Activated CD8-positive, alpha-beta memory T cell treated with anti-CD3 and anti-CD28 coated beads for 4 hours (primary cell): ENCODE results near the gene DYSF.

Source experiments
- DNase-seq, 2 donors: peaks; one replicate each; pipeline ENCODE4 v3.0.0-alpha.2; 2020; ENCODE audit warnings: low read depth in 2 of 2

Gene DYSF

DNA sequence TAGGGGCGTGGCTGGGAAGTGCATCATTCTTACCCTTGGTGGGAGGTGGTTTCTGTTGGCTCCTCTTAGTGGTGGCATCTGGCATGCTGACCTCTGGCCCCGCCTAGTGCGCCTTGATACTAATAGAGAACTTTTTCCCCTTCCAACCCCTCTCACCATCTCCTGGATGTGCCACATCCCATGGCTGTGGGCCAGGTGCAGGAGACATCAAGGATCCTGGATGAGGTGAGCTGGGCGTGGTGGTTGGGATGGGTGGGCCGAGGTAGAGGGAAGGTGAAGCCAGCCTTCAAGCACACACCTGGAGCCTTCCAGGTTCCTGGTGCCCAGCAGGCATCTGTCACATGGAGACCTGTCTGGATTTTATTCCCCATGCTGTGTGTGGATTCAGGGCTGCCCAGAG is 149.2 kb downstream of the DYSF start:
- DNase-seq, result no peak

DNA sequence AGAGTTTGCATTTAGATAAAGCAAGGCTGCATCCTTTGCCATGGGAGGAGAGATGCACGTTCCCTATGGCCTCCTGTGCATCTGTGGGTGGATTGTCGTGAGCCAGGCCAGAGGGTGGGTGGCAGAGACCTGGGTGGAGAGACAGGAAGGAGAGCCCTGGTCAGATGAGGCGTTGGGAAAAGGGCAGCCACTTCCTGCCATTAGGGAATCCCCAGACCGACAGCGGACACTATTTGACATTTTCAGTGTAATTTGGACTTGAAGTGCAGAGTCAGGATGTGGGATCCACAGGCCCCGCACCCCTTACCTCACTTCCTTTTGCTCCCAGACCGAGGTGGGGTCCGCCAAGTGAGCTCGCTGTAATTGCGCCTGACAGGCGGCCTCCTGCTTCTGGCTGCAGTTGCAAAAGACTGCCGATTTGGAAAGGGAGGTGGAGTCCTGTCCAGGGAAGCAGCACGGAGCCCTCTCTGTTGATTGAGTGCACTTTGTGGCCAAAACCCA is 150.0 kb downstream of the DYSF start:
- DNase-seq, result no peak

DNA sequence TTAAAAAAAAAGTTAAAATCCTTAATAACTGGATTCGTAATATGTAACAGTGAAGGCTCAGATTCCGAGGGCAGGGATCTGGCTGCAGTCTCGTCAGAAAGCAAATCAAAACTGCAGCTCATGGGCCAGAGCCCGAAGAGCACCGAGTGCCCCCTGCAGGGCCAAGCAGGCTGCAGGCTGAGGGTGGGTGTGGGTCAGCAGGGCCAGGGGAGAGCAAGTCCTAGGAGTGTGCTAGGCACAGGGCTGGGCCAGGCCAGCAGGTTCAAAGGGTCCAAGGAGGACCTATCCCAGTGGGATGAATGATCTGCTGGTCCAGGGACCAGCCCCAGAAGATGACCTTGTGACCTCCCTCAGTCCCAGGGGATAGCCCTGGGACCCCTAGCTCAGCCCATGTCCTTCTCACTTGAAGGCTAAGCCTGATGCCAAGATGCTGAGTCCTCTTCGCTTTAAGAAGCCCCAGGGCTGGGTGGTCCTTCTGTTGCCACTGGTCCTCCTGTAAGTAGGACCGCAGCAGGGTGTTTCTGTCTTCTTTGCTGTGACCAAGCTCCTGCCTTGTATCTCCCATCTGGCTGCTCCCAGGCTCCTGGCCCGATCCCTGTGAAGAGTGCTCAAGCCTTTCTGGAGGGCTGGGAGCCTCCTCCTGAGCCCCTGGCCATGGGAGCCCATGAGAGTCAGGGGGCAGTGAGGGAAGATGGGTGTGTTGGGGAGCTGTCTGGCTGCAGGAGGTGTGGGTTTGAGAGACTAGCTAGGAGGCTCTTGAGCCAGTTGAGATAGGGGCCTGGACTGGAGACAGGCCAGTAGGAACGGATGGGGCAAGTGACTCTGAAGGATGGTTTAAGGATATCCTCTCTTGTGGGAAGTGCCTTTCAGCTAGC is 150.7 kb downstream of the DYSF start:
- DNase-seq, result no peak

DNA sequence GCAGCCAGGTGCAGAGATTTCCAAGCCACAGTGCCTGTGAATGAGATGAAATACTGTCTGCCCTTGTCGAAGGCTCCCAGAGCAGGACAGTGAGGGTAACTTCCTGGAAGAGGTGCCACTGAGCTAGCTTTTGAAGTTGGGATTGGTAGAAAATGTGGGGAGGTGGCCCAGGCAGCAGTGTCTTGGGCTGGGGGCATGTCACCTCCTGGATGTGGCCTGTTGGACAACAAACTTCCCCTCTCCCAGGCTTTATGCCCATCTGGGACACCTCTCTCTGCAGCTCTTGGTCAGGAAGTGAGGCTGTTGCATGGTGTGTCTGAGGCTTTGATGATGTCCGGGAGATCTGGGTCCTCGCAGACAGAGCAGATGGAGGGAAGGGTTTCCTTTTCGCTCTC is 151.4 kb downstream of the DYSF start:
- DNase-seq, result no peak

DNA sequence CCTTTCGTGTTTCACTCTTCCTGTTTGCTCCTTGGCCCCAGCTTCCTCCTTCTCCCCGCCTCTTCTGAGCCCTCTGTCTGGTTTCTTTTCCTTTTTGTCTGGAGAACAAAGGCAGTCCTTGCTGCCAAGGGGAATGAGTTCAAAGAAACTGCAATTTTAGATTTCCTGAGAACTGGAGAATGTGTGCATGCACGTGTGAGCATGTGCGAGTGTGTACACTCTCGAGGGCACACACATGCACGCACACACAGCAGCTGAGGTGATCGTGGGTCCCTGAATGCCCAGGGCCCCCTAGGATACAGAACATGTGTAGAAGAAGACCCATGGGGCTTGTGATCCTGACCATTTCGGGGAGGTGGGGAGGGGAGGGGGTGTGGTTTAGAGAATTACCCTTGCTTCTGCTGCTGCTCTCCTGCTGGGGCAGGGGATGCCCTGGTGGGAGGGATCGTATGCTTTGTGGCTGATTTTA is 151.8 kb downstream of the DYSF start:
- no peak for DNase-seq

DNA sequence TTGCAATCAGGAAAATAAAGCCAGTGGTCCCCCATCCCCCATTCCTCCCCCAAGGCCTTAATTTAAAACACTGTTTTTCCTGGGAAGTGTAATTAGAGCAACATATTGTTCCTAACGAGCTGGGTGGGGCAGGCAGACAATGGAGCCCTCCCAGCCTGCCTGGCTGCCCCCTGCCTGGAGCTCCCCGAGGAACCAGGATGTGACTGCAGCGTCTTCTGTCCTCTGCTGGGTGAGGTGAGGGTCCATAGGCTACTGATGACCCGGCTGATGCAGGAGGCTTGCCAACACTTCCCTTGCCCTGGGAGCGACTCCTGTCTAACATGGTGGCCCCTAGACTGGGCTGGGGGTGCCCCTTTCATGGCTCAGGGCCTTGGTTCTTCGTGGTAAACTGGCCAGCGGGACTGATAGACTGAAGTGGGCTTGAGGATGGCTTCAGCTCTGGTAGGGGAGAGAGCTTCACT is 152.4 kb downstream of the DYSF start:
- DNase-seq, result no peak

DNA sequence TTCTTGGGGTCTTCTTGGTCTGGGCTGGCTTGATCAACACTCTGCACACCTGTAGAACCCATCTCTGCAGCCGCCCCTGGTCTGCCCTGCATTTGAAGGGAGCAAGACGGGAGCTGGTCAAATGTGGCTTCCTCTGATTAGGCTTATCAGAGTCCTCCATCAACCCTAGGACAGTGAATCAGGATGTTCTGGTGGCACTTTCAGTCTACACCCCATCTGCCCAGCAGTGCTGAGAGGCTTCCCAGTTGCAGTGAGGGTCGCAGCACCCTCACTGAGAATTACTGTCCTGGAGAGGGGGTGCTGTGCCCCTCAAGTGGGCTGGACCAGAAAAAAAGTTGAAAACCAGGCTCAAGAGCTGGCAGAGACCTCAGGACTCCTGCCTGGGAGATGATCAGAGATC is 152.9 kb downstream of the DYSF start:
- no peak for DNase-seq

DNA sequence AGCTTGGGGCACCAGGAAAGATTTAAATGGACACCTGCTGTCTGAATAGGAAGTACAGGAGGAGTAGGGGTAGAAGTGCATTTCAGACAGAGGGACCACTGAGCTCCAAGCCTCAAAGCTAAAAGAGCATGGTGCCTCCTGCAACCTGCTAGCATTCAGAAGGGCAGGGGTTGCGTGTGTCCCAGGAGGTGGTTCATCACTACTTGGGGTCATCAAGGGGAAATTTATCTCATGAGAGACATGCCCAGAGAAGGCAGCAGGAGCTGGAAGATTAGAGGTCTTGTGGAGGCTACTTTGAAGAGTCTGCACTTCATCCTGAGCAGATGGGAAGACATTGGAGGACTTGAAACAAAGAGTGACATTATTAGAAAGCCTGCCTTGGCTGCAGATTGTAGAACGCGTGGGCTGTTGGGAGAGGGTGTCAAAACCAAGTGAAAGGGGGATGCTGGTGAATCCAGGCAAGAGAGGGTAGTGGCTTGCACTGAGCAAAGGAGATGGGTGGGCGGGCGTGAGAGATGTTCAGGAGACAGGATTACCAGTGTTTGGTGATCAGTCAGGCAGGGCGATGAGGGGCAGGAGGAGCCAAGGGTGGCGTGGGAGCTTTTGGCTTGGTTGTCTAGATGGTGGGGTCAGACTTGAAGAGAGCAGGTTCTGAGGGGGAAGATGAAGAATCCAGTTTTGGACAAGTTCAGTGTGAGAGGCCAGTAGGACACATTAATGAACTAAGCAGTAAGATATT is 154.0 kb downstream of the DYSF start:
- DNase-seq, result no peak

DNA sequence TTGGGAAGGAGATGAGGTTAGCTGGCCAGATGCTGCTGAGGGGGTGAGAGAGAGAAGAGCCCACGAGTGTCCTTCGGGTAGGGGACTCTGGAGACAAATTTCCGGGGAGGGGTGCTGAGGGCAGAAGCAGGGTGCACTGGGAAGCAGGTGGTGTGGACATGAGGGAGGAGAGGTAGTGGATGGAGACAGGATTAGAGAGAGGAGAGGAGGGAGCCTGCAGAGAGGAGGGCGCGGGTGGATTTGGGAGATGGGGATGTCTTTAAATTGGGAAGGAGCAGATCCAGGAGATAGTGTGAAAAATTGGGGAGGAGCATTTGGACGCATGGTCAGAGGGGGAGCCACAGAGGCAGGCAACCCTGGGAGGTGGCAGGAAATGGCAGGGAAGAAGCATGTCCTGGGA is 154.7 kb downstream of the DYSF start:
- DNase-seq, result no peak

DNA sequence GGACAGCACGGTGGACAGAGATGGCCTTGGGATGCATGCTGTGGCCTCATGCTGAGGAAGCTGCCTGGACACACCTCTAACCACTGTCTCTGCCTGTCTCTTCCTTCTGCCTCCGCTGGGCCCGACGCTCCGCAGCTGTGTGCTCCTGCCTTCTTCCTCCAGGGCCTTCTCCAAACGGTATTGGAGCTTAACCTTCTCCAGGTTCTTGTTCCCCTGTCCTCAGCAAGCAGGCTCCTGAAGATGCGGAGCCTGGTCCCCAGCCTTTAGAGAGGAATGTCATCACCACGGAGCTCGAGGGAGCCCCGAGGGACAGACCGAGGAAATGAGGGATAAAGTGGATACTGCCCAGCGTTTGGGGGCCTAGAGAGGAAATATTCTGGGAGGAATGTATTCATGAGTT is 155.1 kb downstream of the DYSF start:
- no peak for DNase-seq

DNA sequence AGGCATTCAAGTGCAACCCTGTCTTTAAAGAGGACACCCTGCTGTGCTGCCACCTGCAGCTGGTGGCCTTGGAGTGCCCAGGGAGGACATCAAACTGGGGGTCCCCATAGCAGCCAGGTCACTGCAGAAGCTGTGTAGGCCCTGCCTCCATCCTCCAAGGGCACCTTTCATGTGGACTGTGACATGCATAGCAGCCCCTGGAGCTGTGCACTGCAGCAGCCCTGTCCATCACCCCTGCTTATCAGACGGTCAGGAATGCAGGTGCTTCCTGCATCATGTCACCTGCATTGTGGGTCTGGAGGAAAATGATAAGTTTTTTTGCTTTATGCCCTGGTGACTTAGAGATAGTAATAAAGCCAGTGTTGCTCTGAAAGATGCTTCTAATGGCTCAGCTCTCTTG is 155.7 kb downstream of the DYSF start:
- DNase-seq, result no peak

DNA sequence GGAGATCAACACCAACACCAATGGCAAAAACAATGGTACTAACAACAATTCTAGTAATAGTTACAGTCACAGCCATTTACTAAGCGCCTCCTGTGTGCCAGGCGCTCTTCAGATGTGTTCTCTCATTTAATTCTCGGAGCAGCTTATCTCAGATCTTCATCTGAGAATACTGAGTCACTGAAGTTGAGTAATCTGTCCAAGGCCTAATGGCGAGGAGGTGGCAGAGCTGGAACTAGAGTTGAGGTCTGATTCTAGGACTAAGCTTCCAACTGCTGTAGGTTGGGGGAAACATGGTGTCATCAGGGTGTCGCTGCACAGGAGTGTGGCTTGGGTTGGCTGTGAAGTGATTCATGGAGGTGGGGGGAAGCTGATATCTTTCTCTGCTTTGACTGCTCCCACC is 156.1 kb downstream of the DYSF start:
- no peak for DNase-seq

DNA sequence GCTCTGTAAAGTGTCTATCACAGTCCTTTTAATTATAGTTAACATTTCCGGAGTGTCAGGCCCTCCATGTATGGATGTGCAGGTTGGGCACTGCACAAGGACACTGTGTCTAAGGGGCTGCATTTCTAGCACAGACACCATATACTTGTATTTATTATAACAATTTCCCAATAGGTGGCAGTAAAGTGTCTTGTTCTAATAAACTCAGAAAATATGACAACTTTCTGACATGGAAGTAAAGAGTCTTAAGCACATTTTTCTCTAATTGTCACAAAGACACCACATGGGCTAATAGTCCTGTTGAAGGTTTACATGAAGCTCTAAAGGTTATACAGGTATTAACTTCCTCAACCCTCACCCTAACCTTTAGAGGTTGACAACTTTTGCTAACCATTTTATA is 156.6 kb downstream of the DYSF start:
- no peak for DNase-seq

DNA sequence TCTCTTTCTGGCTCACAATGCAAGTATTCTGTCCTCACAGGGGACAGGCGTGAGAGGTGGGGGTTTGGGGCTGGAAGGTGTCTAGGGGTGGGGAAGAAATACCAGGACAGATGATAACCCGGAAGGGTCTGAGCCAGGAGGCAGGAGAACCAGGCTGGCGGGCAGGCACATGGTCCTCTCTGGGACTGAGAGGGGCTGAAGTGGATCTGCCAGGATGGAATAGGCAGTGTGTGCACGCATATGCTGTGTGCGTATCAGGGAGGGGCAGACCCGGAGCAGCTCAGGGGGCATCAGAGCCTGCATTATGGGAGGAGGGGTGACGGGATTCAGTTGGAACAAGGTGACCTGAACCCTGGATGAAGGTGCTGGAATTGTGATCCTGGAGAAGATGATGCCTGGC is 157.3 kb downstream of the DYSF start:
- no peak for DNase-seq

DNA sequence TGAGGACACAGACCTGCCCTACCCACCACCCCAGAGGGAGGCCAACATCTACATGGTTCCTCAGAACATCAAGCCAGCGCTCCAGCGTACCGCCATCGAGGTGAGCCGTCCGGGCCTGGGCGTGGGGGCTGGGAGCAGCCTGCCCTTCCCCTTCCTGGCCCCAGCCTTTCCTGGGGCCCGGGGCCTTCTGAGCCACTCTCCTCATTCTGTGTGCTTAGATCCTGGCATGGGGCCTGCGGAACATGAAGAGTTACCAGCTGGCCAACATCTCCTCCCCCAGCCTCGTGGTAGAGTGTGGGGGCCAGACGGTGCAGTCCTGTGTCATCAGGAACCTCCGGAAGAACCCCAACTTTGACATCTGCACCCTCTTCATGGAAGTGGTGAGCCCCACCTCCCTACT is 157.9 kb downstream of the DYSF start:
- no peak for DNase-seq

DNA sequence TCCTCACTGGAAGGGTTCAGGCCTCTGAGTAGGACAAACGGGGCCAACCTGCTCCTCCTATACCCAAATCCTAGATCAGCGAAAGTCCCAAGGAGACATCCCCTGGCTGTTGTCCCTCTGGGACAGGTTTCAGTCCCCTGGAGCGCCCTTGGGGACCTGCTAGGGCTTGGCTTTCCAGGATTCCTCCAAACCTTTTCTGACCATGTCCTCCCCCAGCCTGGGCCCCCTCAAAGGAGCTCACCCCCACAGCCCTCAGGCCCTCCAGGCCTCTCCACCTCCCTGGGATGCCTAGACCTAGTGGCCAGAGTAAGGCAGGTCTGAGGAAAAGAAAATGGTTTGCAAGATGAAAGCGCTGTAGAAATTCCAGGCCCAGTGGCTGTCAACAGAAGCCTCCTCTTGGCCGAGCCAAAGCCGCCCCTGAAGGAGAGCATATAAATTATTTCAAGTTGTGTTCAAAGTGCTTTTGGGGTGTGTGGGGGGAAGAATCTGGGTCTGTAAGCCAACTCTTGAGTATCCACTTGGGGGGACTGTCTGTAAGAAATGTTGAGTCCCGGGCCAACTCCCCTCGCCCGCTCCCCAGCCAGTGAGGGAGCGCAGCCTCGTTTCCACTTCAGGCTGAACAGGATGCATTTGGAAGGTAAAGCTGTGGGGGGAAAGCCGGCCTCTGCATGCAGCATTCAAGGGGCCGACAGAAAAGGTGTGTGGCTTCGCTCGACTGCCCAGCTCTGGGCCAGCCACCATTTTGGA is 158.6 kb downstream of the DYSF start:
- DNase-seq, result no peak

DNA sequence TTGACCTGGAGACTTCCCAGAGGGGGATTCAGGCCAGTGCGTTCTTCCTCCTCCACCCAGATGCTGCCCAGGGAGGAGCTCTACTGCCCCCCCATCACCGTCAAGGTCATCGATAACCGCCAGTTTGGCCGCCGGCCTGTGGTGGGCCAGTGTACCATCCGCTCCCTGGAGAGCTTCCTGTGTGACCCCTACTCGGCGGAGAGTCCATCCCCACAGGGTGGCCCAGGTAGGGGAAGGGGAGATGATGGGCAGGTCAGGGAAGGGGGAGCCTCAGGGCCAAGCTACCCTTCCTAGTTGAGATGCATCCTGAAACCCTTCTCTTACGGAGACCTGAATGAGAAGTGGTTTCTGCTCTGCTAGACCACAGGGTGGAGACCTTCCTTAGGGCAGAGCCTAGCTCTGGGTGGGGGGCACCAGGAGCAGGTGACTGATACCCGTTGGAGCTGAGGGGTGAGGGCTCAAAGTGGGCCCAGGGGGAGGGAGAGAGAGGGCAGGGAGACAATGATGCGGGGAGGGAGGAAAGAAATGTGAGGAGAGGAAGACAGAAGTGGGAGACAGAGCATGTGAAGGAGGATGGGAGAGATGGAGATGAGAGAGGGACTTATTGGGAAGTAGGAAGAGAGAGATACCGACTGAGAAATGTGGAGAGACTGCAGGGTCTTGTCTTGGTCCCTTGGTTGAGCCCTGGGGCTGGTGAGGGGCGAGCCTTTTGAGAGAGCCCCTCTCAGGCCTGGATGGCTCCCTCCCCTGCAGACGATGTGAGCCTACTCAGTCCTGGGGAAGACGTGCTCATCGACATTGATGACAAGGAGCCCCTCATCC is 159.4 kb downstream of the DYSF start:
- no peak for DNase-seq

DNA sequence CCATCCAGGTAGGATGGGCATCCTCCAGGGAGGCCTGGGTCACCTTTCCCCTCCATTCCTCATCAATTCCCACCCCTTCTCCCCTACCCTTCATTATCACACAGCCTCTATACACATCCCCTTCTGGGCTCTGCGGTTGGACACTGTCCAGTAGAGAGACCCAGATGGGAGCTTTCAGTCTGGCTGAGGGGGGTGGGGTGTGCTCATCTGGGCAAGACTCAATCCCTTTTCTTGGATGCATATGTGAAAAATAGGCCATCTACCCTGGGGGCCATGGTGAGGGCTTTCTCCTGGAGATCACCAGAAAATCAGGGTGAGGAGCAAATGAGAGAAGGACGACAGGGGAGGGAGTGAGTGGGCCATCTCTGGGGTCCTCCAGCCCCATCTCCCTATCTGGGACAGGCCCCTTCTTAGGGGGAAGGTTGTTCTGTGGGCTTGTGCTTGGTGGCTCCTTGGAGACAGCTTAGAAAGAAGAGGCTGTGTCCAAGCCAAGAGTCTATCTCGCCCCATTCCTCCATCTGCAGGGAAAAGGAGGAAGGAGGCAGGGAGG is 160.1 kb downstream of the DYSF start:
- DNase-seq, result no peak

DNA sequence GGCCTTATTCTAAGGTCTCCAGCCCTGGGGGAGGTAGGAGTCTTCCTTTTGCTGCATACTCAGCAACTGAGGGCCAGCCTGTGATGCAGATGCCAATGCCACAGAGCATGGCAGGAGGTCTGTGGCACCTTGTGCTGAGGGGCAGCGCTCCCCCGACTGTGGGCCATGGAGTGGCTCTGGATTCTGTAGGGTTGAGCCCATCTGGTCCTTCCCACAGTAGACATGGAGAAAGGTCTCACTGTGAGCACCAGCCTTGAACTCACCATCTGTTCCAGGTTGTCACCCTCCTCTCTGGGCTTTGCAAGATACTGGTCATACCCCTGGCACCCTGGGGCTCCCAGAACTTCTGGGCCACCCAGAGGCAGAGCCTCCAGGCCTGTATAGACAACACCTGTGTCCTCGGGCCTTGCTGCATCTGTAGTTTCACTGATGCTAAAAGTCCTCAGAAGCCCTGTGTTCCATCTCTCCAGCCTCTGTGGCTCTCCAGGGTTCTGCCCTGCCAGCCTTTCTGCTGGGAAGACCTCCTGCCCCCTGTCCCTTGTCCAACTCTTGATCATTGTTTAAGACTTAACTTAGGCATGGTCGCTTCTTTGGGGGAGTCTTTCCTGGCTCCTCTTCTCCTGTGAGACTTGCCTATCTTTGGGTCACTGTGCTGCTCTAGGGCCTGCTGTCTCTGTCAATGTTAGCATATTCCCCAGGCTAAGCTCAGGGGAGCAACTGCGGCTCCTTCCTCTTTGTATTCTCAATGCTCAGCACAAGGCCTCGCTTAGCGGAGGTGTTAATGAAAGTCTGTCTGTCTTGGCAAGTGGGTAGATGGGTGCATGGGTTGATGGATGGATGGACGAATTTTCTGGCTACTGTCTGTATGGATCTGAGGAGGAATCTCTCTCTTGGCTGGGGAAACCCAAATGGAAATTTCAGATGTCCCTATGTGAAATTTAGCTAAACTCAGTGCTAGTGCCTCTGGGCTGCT is 160.9 kb downstream of the DYSF start:
- no peak for DNase-seq
